Stimulated activated CD4-positive, alpha-beta T cell treated with anti-CD3 and anti-CD28 coated beads, Interleukin-2, amount 100 ng/mL, for 24 hours (primary cell): Measurements from ENCODE around the gene ELN.

Source experiments
- DNase-seq, 2 donors: peaks; one replicate each; pipeline ENCODE4 v3.0.0-alpha.2; 2020

ELN gene

DNA sequence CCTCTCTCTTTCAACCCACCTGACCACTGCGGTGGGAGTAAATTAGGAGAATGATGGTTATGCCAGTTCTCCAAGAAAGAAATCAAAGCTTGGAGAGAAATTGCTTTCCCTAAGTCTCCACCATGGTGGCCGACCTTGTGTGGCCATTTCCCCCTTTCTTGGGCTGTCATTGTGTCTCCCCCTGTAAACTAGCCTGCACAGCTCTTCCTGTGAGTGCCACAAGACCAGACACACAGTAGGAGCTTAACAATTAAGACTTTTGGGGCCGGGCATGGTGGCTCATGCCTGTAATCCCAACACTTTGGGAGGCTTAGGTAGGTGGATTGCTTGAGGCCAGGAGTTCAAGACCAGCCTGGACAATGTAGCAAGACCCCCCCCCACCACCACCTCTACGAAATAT is 36.7 kb downstream of the ELN start:
- DNase-seq = no peak

DNA sequence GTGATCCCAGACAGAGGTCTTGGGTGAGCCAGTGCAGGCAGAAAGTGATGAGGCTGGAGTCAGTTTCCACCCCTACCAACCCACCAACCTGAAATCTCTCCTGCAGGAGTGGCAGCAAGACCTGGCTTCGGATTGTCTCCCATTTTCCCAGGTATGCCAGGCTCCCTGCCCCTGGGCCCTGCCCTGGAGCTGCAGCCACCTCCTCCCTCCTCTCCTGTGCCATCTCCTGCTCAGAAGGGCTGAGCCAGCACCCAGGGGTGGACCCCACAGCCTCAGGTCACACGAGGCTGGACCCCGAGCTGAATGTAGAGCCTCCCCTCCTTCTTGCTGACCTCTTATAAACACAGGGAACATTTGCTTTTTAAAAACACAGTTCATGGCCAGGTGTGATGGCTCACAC is 38.7 kb downstream of the ELN start:
- no peak for DNase-seq

DNA sequence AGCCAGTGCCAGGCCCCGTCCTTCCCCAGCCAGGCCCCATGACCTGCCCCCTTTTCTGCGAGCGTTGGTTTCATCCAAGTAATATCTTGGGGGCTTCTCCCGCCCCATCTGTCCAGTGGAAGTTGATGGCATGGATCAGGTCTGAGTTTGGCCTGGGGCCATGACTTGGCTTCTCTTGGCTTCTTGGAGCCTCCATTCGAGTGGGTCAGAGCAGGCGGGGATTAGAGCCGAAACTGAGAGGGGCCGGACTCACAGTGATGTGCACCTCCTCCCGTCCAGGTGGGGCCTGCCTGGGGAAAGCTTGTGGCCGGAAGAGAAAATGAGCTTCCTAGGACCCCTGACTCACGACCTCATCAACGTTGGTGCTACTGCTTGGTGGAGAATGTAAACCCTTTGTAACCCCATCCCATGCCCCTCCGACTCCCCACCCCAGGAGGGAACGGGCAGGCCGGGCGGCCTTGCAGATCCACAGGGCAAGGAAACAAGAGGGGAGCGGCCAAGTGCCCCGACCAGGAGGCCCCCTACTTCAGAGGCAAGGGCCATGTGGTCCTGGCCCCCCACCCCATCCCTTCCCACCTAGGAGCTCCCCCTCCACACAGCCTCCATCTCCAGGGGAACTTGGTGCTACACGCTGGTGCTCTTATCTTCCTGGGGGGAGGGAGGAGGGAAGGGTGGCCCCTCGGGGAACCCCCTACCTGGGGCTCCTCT is 40.6 kb downstream of the ELN start:
- DNase-seq = no peak

DNA sequence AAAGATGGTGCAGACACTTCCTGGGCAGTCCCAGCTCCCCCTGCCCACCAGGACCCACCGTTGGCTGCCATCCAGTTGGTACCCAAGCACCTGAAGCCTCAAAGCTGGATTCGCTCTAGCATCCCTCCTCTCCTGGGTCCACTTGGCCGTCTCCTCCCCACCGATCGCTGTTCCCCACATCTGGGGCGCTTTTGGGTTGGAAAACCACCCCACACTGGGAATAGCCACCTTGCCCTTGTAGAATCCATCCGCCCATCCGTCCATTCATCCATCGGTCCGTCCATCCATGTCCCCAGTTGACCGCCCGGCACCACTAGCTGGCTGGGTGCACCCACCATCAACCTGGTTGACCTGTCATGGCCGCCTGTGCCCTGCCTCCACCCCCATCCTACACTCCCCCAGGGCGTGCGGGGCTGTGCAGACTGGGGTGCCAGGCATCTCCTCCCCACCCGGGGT is 41.1 kb downstream of the ELN start:
- no peak for DNase-seq

DNA sequence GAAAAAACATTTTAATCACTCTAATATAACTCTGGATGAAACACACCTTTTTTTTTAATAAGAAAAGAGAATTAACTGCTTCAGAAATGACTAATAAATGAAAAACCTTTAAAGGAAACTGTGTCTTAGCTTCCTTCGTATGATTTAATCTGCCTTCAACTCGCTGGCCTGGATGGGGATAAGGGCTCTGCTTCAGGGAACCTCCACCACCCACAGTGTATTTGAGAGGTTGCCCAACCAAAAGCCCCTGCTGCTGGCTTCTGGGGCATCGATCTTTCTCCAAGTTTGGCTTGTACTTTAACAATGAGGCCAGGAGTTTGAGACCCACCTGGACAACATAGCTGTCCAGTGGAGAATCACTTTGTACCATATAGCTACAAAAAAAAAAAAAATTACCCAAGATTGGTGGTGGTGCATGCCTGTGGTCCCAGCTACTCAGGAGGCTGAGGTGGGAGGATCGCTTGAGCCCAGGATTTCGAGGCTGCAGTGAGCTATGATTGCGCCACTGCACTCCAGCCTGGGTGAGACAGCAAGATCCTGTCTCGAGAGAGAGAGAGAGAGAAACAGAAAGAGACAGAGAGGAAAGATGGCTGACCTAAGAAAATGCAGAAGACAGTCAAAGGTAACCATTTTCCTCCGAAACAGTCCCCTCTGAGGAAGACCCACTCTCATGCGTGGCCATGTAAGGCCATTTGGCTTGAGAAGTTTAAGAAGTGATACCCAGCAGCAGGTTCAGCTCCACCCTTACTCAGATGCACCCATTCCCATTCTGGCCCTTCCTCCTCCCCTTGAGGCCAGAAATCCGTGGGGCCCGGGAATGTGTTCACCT is 42.0 kb downstream of the ELN start:
- no peak for DNase-seq

DNA sequence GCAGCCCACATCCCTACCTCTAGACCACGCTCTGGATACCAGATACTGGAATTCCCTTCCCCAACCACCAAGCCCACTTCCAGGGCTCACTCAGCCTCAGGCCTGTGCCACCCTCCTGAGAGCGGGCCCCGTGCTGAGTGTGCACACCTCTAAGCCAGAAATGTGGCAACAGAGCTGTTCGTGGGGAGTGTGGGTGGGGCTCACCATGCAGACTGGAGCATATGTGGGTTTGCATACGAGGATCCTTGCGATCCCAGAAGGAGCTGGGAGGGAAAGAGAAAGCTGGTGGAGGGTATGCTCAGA is 42.6 kb downstream of the ELN start:
- DNase-seq = no peak

DNA sequence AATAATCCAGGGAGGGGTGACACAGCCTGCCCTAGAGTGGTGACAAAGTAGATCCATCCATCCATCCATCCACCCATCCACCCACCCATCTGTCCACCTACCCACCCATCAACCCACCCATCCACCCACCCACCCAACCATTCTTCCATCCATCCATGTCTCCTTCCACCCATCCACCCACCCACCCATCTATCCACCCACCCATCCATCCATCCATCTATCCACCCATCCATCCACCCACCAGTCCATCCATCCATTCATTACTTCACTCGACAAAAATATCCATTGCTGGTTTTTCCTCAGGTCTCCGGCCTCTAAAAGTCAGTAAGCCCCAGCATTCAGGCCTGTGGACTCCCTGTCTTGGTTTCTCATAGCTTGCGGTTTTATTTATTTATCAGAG is 43.1 kb downstream of the ELN start:
- no peak for DNase-seq

DNA sequence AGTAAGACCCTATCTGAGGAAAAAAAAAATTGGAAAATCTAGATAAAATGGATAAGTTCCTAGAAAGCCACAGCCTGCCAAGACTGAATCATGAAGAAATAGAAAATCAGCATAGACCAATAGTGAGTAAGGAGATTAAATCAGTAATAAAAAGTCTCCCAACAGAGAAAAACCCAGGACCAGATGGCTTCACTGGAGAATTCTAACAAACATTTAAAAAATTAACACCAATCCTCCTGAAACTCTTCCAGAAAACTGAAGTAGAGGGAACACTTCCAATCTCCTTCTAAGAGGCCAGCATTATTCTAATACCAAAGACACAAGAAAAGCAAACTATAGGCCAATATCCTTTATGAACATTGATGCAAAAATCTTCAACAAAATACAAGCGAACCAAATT is 46.8 kb downstream of the ELN start:
- no peak for DNase-seq

DNA sequence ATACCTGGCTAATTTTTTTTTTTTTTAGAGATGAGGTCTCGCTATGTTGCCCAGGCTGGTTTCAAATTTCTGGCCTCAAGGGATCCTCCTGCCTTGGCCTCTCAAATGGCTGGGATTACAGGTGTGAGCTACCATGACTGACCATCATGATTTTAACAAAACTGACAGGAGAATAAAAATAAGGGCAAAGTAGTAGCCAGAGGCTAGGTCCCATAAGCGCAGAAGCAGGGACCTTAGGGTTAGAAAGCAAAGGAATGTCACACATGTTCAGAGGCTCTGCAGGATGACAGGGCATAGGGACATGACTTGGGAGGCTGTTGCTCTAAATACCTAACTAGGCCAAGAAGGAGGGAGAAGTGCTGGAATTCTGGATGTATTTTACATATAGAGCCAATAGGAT is 50.5 kb downstream of the ELN start:
- no peak for DNase-seq

DNA sequence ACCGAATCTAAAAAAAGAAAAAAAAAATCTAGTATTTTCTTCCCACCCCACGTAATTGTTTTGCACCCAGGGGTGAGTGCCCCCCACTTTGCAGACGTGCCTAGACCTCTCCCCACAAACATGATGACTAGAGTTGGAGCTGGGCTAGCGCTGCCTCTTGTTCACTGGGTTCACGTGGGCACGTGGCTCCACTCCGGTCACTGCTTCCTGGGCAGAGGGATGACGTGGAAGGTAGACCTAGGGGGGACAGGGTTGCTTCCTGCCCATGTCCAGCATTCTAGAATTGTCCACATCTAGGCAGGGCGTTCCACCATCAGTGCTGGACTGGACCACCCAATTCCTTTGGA is 54.8 kb downstream of the ELN start:
- DNase-seq = no peak

DNA sequence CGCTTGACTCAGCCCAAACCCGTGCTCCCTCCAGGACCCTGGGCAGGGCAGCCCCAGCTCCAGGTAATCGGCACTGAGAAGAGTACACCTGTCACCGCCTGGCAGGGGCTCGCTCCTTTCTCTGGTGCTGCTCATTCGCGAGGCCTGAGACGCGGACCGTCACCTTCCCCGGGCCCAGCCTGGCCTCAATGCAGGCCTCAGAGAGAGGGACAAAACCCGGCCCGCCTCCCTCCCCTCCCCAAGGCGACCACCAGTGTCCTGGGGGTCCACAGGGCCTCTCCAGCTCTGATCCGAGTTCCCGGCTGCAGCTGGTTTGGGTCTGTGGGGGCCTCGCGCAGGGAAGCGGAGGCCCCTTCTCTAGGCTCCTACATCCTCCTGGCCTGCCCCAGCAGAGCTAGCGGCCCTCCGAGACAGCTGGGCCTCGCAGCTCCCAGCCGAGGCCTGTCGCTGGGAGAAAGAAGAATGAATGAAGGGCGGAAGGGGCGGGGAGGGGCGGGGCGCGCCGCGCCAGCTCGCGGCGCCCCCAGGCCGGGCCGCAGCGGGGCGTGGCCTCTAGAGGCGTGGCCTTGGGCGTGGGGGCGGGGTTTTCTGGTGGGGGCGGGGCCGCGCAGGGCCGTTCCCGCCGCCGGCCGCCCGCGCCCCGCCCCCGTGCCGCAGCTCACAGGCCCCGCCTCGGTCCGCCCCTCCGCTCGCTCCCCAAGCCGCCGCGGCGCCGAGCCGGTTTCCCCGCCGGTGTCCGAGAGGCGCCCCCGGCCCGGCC is 55.3 kb downstream of the ELN start, which contains the start of gene LIMK1:
Gene LIMK1, plus strand, starts transcription at position 688 of the 760 bp plus-strand sequence. CDS start 187 bp downstream, outside the sequence.
- DNase-seq = peak; percentile 82 to 83

DNA sequence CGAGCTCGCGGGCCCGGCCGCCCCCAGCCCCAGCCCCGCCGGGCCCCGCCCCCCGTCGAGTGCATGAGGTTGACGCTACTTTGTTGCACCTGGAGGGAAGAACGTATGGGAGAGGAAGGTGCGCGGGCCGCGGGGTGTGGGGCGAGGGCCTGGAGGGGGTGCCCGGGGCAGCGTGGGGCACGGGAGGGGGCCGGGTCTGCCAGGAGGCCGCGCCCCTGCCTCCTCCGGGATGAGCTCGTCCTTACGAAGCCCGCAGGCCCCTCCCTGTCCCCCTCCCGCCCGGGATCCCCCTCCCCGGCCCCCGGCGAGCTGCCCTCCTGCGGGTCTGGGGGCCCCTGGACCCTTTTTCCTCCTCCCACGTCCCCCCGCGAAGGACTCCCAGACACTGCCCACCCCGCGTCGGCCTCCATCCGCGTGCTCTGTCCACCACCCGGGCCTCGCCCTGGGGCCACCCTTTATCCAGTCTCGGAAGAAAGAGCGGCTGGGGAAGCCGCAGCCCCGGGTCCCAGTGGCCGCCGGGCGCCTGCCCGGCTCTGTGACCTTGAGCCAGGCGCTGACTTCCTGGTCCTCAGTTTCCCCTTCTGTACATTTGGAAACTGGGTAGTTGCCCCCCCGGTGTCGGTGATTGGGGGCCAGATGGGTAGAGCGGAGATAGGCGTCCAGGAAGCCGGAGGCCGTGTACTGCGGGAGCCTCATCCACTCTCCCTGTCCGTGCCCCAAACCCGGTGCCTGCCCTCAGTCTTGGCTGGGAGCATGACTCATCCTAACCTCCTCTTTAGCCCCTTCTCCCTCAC is 56.2 kb downstream of the ELN start:
- DNase-seq = peak; percentile 33 to 38

DNA sequence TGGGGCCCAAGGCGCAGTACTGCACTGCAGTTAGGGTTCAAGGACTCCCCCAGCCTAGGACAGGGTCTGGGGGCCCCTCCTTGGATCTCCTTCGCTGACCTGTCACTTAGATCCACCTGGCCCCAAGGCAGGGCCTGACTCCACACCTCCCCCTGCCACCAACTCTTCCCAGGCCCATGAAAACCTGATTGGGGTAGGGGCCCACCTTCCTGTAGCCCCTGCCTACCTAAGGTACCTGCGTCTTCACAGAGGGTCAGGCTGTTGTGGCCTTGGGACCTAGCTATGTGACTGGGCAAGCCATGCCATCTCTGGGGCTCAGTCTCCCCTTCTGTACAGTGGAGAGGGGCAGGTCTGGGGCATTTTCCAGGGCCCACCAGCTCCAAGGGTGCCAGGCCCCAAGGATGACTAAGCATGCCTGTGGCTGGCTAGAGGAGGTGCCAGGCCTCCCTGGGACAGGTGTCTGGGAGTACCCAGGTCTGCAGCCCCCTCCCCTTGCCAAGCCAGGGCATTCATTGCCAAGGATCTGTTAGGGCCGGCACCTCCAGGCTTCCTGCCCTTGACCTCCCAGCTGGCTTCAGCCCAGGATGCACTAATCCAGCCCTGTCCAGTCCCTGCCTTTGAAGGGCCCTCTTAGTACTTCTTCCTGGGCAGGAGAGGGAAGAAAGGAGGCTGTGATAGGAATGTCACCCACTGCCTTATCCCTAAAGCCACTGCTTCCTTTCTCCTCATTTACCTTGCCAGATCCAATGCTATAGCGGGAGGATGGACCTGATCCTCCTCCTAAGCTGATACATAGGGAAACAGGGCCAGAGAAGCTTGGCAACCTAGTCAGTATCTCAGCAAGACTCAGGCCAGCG is 57.0 kb downstream of the ELN start:
- no peak for DNase-seq

DNA sequence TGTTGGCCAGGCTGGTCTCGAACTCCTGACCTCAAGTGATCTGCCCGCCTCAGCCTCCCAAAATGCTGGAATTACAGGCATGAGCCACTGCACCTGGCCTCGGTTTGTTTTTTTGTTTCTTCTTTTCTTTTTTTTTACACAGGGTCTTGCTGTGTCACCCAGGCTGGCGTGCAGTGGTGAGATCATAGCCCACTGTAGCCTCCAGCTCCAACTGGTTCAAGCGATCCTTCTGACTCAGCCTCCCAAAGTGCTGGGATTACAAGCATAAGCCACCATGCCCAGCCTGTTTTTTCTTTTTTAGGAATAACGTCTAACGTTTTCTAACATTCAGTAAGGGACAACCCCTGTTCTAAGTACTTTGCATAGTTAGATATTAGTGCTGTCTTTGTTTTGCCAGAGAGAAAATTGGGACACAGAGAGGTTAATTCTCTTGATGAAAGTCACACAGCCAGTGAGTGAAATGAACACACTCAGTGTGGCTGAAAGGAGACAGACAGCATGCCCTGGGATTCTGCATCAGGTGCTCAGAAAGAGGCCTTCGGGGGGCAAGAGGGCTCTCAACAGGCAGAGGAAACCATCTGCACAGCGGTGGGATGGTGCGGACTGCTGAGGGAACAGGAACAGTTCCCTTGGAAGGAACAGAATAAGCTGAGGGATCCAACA is 59.9 kb downstream of the ELN start:
- no peak for DNase-seq

DNA sequence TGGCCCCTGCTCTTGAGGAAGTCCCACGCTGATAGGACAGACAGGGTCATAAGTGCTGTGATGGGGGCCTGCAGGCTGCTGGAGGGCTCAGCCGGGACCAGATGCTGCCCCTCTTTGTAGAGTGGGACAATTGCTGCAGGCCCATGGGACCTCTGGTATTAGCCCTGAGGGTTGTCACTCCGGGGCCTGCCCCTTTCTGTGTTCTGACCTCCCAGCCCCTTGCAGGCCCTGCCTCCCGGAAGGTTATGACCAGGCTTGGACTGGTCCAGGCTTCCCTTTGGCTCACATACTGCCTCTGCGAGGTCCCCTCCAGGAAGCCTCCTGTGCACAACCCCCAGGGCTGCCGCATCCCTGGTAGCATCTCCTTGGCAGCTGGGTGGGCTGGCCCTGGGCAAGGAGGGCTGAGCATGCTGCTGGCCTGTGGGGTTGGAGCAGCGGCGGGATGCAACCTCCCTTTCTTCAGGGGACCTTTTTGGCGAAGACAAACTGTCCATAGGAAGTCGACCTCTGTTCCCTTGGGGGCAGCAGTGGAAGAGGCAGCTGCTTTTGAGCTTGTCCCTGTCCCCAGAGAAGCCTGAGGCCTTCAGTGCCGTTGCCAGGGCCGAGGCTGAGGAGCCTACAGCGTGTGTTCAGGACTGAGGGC is 64.5 kb downstream of the ELN start:
- no peak for DNase-seq

DNA sequence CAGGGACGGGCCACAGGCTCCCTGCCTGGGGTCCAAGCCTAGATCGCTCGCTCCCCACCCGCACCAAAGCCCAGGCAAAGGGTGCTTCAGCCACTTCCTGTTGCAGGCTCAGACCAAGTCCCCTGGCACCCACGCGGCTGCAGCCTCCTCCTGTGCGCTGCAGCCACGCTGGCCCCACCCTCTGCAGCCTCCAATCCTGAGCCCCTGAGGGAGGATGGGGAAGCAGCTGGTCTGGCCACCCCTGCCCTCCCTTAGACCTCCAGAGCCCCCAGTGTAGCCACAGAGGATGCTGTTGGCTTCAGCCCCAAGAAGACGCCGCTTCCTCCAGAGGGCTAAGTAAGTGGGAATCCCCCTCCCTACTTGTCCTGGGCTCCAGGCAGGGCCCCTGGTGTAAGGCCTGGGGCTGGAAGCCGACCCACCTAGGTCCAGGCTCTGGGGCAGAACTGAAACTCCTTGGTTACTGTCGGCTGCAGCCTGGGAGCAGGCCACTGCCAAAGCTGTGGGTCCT is 65.0 kb downstream of the ELN start:
- no peak for DNase-seq

DNA sequence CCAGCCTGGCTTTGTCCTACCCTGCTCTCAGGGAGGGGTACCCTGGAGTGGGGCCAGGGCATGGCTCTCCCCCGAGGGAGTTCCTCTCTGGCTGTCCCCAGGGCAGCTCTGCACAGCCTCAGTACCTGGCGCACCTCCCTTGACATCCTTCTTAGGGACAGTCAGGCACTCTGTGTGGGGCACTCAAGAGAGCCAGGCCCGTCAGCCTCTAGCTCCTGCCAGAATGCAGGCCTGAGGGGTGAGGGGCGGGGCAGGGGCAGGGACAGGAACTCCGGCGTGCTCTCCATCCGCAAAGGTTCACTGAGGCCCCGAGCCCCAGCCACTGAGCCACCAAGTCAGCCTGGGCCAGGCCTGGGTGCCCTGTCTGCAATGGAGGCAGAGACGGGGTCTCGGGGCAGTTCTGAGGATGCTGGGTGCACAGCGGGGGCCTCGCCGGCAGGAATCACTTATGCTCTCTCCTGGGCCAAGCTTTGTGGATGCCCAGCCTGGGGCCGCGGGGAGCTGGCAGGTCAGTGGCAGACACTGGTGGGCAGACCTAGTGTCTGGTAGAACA is 65.8 kb downstream of the ELN start:
- peak in 1 of 2 donors; percentile 6 for DNase-seq

DNA sequence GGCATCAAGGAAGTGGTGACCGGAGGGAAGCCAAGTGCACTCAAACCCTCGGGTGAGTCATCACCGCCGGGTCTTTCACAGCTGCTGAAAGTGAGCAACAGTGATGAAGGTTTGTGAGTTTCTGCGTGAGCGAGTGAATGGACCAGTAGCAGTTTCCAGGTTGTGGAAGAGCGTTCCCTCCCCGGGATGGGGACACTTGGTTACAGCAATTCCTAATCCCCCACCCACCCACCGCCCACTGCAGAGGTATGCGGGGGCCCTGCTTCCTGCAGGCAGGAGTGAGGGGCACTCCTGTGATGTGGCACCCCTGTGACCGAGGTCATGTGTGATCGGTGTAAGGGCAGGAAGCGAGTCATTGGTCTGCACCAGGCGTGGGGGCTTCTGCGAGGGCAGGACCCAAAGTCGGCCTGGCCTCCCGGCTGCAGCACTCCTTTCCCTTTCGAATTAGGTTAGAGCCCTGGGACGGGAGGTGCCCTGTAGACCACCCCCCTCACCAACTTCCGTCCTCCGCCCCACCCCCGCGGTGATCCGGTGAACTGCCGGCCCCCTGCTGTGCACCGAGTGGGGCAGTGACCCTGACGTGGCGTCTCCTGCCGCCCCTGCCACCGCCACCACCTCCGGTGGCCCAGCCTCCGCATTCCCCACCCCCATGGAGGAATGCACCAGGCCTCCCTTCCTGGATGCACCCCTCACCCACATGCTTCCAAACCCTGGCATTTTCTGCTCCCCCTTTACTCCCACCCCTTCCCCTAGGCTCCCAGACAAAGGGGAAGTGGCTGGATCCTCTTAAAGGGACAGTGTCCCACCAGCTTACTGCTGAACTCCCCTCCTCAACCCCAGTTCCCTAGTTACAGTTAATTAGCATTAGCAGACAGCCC is 66.5 kb downstream of the ELN start:
- peak; percentile 78 to 80 for DNase-seq

DNA sequence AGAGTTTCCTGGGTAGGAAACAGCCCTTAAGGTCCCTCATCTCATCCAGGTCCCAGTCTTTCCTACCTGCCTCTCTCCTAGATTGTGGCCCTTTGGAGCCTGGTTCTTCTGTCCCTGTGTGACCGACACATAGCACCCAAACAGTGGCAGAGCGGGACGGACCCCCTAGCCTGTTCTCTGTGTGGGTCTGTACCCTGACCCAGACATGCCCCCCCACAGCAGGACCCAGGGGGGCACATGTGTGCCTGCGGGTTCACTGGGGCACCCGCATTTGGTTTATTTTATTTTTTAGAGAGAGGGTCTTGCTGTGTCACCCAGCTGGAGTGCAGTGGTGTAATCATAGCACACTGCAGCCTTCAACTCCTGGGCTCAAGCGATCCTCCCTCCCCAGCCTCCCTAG is 67.2 kb downstream of the ELN start:
- no peak for DNase-seq
